SU-DHL-6 (cell line): ENCODE measurements around the gene HOXC10.

ENCODE experiments used
- H2AFZ ChIP-seq: fragments of 200-600 bp; sonication (generic); 2 replicates; pipeline ENCODE4 v1.6.1; 2014; ENCODE audit warnings: low read depth, mild to moderate bottlenecking, moderate library complexity, mixed read lengths, antibody characterized with exemption, low read length; ENCODE audit not compliant: severe bottlenecking
- H3F3A ChIP-seq: fragments of 200-600 bp; shearing (Covaris generic); 2 replicates; pipeline ENCODE4 v1.6.0; 2016; ENCODE audit warnings: antibody characterized with exemption, mild to moderate bottlenecking; ENCODE audit not compliant: insufficient read depth
- H3K27ac ChIP-seq: fragments of 200-600 bp; sonication (generic); 2 replicates; pipeline ENCODE4 v1.5.1; 2016; ENCODE audit warnings: low read depth, mild to moderate bottlenecking, low read length, moderate library complexity, mixed read lengths
- H3K27me3 ChIP-seq: fragments of 200-600 bp; sonication (generic), shearing (Covaris generic); 2 replicates; pipeline ENCODE4 v1.6.0; 2014; ENCODE audit warnings: mild to moderate bottlenecking, low read length
- H3K36me3 ChIP-seq: fragments of 200-600 bp; sonication (generic); 2 replicates; pipeline ENCODE4 v1.6.1; 2014; ENCODE audit warnings: mild to moderate bottlenecking, low read length, mixed read lengths
- H3K4me2 ChIP-seq: fragments of 300-600, 200-600 bp; shearing (Covaris generic), sonication (generic); 2 replicates; pipeline ENCODE4 v1.6.0; 2014; ENCODE audit warnings: low read length, low read depth, mild to moderate bottlenecking; ENCODE audit not compliant: poor library complexity, severe bottlenecking
- H3K4me3 ChIP-seq: fragments of 200-600 bp; sonication (generic); 2 replicates; pipeline ENCODE4 v1.5.1; 2014; ENCODE audit warnings: antibody characterized with exemption, low read length, mild to moderate bottlenecking, mixed read lengths; ENCODE audit not compliant: insufficient read depth, poor library complexity, severe bottlenecking
- H3K79me2 ChIP-seq: fragments of 200-600 bp; sonication (generic); 2 replicates; pipeline ENCODE4 v1.6.1; 2014; ENCODE audit warnings: mild to moderate bottlenecking, low read length, moderate library complexity; ENCODE audit not compliant: insufficient read depth
- H3K9ac ChIP-seq: fragments of 200-600 bp; sonication (generic); 2 replicates; pipeline ENCODE4 v1.7.0; 2014; ENCODE audit warnings: mild to moderate bottlenecking, low read length
- H3K9me2 ChIP-seq: fragments of 200-600 bp; sonication (generic); replicated peaks from 2 replicates; pipeline ENCODE4 v1.6.1; 2014; ENCODE audit warnings: low read length; ENCODE audit not compliant: insufficient read depth
- H3K9me3 ChIP-seq: fragments of 200-600 bp; sonication (generic); 2 replicates; pipeline ENCODE4 v1.6.1; 2014; ENCODE audit warnings: low read length, mixed read lengths; ENCODE audit not compliant: insufficient read depth
- H4K20me1 ChIP-seq: fragments of 200-600 bp; sonication (generic); 2 replicates; pipeline ENCODE4 v1.6.1; 2014; ENCODE audit warnings: low read depth, mild to moderate bottlenecking, antibody characterized with exemption, low read length, moderate library complexity, mixed read lengths
- CTCF ChIP-seq: fragments of 200-600 bp; sonication (generic); IDR thresholded peaks from one replicate; pipeline ENCODE4 v1.5.1; 2017; ENCODE audit warnings: antibody characterized with exemption, mild to moderate bottlenecking, low read length, moderate library complexity; ENCODE audit not compliant: insufficient read depth, poor library complexity, severe bottlenecking
- EZH2phosphoT487 ChIP-seq: fragments of 200-600 bp; sonication (generic), shearing (Covaris generic); conservative IDR thresholded peaks from 2 replicates; pipeline ENCODE4 v1.6.1; 2018; ENCODE audit warnings: mild to moderate bottlenecking, antibody characterized with exemption, low read length, moderate library complexity, mixed read lengths

The HOXC10 gene

GRCh38 chr12:53963005-53963404 is 21.9 kb upstream of the HOXC10 start:
- H3K27ac ChIP-seq: no peak overlapping the region
- H3K4me2 ChIP-seq: no peak overlapping the region
- no peaks in the 10 kb centered on the region for H3K79me2 ChIP-seq
- H3K9me2 ChIP-seq: no peaks in the 10 kb centered on the region
- no peaks in the 10 kb centered on the region for H3F3A ChIP-seq
- H3K9ac ChIP-seq: no peak overlapping the region
- 0 out of 2 replicates have a peak, but pooled peaks cover 4% of the 10 kb centered on the region for H3K27me3 ChIP-seq
- no peaks in the 10 kb centered on the region for H3K9me3 ChIP-seq
- no peak overlapping the region for H3K4me3 ChIP-seq
- H4K20me1 ChIP-seq: no peaks in the 10 kb centered on the region
- no peak for TF ChIP-seq EZH2phosphoT487
- TF ChIP-seq CTCF: no peak
- no peaks in the 10 kb centered on the region for H3K36me3 ChIP-seq
- no peak overlapping the region for H2AFZ ChIP-seq

DNA sequence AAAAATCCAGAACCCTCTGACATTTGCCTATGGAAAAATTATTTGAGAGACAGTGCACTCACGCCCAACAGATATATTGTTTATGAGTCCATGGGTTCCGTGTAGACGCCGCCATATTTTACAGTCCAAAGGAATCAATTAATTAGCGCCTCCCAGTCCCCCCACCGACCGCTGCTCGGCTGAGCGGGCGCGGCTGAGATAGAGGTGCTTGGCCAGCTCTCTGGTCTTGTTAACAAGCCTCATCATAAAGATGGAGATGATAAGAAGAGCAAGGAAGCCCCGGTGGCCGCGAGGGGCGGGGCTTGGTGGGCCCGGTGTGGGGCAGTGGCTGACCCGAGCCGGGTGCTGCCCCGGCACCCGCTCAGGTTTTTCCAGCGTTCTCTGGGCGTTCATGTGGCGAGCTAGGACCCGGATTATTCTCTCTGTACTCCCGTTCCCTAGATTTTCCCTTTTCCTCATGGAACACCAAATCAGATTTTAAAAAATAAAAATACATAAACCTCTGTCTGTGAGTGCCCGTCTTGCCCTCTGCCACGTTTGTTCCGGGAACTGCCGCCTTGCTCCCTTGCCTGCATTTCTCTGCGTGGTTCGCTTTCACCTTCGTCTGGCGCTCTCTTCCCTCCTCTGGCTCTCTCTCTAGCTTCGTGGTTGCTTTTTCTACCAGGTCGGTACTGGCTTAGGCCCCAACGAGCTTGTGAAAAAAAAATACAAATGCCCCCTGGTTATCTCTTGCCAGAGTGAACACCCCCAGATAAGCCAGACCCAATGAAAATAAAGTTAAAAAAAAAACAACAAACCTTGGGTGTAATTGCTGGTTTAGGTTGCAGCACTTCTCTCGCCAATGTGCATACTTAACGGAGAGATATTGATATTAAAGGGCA is 21.3 kb upstream of the HOXC10 start:
- Histone ChIP-seq H3K27ac (no peak overlapping the region), H3K27me3 (0 out of 2 replicates have a peak, but pooled peaks cover 4% of the 10 kb centered on the region)

GRCh38 chr12:53964315-53964713 is 20.6 kb upstream of the HOXC10 start:
- H3K27ac ChIP-seq: no peak overlapping the region
- H3K4me2 ChIP-seq: no peak overlapping the region
- no peaks in the 10 kb centered on the region for H3F3A ChIP-seq
- no peaks in the 10 kb centered on the region for H3K9me2 ChIP-seq
- no peak overlapping the region for H3K9ac ChIP-seq
- no peak overlapping the region for H3K4me3 ChIP-seq
- no peak overlapping the region for H2AFZ ChIP-seq
- no peaks in the 10 kb centered on the region for H3K9me3 ChIP-seq
- no peak for TF ChIP-seq CTCF
- no peak for TF ChIP-seq EZH2phosphoT487
- no peaks in the 10 kb centered on the region for H3K36me3 ChIP-seq
- H4K20me1 ChIP-seq: no peaks in the 10 kb centered on the region
- 0 out of 2 replicates have a peak, but pooled peaks cover 4% of the 10 kb centered on the region for H3K27me3 ChIP-seq
- H3K79me2 ChIP-seq: no peaks in the 10 kb centered on the region

More for the DNA sequence above, 21.3 kb upstream of the HOXC10 start:
- Histone ChIP-seq H3F3A (no peaks in the 10 kb centered on the region), H3K9ac (no peak overlapping the region), H3K9me2 (no peaks in the 10 kb centered on the region), H3K4me2 (no peak overlapping the region), H4K20me1 (no peaks in the 10 kb centered on the region), H3K36me3 (no peaks in the 10 kb centered on the region), H3K9me3 (no peaks in the 10 kb centered on the region), H3K4me3 (no peak overlapping the region), H3K79me2 (no peaks in the 10 kb centered on the region), H2AFZ (no peak overlapping the region)
- TF ChIP-seq CTCF (no peak), EZH2phosphoT487 (no peak)
